Measurements from ENCODE around the gene ARHGAP26. TPM values are rescaled to one million over a fixed set of nuclear protein-coding genes. Genes with fewer than 3 reads are reported as not detected.
"Not testable (repeated sequence)": the region's sequence is repeated elsewhere in the genome, so short reads cannot be mapped to it uniquely, and the experiment has no call there.

ARHGAP26 gene
- total RNA-seq, 1 donor from 2014 or later = 15.1 TPM

DNA sequence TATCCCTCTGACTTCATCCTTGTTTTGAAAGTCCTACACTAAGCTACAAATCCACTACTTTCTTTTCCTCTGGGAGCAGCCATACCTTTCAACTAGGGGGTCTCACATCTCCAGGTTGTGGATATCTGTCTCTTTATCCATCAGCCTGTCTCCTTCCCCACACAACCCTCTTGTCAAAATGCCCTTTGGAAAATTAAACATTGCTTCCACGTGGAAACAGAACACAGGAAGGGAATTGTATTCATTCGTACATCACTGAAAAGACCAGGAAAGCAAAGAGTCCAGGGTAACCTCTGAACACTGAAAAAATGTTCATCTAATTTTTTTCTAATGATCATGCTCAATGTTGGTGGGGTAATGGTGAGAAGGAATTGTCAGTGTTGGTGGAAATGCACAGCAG lies 429.7 kb downstream of the ARHGAP26 start:
- DNase-seq (ENCODE audit: low spot score) = no peak
- no peaks in the 10 kb centered on the region for H3K27me3 Mint-ChIP-seq (ENCODE audit: low read depth)
- H3K27ac Mint-ChIP-seq = no peak overlapping the region
- H3K36me3 Mint-ChIP-seq (ENCODE audit: low read depth) = peaks cover 38% of the 10 kb centered on the region
- H3K4me1 Mint-ChIP-seq (ENCODE audit: low read depth) = peaks cover 16% of the 10 kb centered on the region
- H3K4me3 Mint-ChIP-seq (ENCODE audit: low read depth) = no peak overlapping the region
- H3K9me3 Mint-ChIP-seq = peaks cover 22% of the 10 kb centered on the region
- intact Hi-C loops (cut with micrococcal nuclease) = no loop called here

DNA sequence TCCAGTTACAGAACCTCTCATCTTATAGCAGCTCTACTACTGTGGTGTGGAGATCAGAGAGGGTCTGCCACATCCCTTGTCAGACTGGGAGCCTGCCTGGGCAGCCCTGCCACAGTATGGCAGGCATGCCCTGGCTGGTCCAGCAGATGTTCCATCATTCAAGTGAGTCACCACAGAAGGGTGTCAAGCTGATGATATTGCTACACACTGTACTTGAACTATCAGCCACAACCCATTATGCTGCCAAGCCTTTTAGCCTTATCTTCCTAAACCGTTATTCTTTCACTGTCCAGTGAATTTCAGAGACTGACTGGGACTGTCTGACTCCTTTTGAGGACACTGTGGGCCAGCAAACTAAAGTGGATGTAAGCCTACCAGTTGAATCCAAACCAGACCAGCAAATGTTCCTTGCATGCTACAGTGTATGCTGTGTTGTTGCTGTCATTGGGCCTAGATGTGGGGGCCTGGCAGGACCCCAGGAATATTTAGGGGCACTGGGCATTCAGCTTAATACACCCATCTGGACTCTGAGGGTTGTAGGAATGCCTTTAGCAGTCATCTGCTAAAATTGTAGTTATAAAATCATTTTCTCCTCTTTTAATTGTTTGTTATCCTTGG lies 430.7 kb downstream of the ARHGAP26 start:
- no peaks in the 10 kb centered on the region for H3K27me3 Mint-ChIP-seq (ENCODE audit: low read depth)
- peaks cover 22% of the 10 kb centered on the region for H3K9me3 Mint-ChIP-seq
- intact Hi-C loops (cut with micrococcal nuclease) = no loop called here
- H3K36me3 Mint-ChIP-seq (ENCODE audit: low read depth) = peaks cover 38% of the 10 kb centered on the region
- peaks cover 18% of the 10 kb centered on the region for H3K4me1 Mint-ChIP-seq (ENCODE audit: low read depth)
- no peak overlapping the region for H3K27ac Mint-ChIP-seq
- H3K4me3 Mint-ChIP-seq (ENCODE audit: low read depth) = no peak overlapping the region
- DNase-seq (ENCODE audit: low spot score) = no peak

DNA sequence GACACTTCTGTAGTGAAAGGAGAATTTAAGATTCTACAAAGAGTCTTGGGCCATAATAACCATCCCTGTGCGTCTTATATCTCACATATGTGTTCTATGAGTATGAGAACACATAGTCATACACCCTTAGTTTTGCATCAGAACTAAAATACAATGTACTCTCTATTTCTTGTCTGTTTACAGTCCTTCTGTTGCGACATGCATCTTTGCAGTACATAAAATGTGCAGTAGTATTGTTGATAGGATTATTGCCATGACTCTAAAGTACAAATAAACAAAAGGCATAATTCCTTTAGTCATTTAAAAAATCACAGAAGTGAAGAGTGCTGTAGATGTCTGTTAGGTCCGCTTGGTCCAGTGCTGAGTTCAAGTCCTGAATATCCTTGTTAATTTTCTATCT lies 431.4 kb downstream of the ARHGAP26 start:
- Mint-ChIP-seq H3K9me3 (peaks cover 22% of the 10 kb centered on the region), H3K27me3 (ENCODE audit: low read depth) (no peaks in the 10 kb centered on the region), H3K4me1 (ENCODE audit: low read depth) (peaks cover 25% of the 10 kb centered on the region), H3K27ac (no peak overlapping the region), H3K4me3 (ENCODE audit: low read depth) (no peak overlapping the region), H3K36me3 (ENCODE audit: low read depth) (peaks cover 36% of the 10 kb centered on the region)
- no peak for DNase-seq (ENCODE audit: low spot score)
- intact Hi-C loops (cut with micrococcal nuclease) = no loop called here

DNA sequence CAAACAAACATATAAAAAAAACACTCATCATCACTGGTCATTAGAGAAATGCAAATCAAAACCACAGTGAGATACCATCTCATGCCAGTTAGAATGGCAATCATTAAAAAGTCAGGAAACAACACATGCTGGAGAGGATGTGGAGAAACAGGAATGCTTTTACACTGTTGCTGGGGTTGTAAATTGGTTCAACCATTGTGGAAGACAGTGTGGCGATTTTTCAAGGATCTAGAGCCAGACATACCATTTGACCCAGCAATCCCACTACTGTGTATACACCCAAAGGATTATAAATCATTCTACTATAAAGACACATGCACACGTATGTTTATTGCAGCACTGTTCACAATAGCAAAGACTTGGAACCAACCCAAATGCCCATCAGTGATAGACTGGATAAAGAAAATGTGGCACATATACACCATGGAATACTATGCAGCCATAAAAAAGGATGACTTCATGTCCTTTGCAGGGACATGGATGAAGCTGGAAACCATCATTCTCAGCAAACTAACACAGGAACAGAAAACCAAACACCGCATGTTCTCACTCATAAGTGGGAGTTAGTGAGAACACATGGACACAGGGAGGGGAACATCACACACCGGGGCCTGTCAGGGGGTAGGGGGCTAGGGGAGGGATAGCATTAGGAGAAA lies 433.3 kb downstream of the ARHGAP26 start:
- H3K27me3 Mint-ChIP-seq (ENCODE audit: low read depth); intact Hi-C loops (cut with micrococcal nuclease); H3K4me3 Mint-ChIP-seq (ENCODE audit: low read depth): not testable (repeated sequence)

DNA sequence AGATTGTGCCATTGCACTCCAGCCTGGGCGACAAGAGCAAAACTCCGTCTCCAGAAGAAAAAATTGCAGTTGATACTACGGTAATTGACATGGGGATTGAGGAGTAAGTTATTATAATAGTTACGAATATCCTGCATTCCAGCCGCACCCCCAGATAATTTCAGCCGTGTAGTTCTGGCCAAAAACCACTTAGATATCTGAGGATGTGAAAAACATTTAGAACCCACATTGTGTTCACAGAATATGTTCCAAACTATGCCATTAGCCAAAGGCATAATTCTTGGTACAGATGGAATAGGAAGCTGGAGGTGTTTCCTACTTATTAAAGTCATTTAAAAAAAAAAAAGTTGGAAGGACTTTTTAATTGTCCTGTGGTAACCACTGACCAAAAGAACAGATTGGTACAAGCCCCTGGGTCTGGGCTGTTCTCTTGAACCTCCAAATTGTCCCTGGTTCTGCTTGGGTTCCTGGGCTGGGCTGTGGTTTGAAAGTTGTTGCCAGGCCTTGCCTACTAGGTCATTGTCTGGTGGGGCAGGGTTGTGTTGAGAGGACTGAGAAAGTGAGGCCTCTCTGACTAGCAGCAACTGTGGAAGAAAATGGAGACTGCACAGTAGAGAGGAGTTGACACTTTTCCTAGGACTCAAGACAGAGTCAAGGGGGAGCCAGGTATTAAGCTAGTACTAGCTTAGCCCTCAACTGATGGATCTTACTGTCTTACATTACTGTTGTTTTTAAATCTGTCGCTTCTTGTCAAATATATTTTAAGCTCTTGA lies 434.5 kb downstream of the ARHGAP26 start:
- Mint-ChIP-seq H3K36me3 (ENCODE audit: low read depth) (peaks cover 28% of the 10 kb centered on the region), H3K27me3 (ENCODE audit: low read depth) (no peaks in the 10 kb centered on the region), H3K9me3 (peaks cover 7% of the 10 kb centered on the region), H3K27ac (no peak overlapping the region), H3K4me1 (ENCODE audit: low read depth) (peaks cover 29% of the 10 kb centered on the region), H3K4me3 (ENCODE audit: low read depth) (no peak overlapping the region)
- no peak for DNase-seq (ENCODE audit: low spot score)
- intact Hi-C loops (cut with micrococcal nuclease) = no loop called here

More for the DNA sequence above, 433.3 kb downstream of the ARHGAP26 start:
- not testable (repeated sequence) for H3K9me3 Mint-ChIP-seq; H3K27ac Mint-ChIP-seq; DNase-seq (ENCODE audit: low spot score)
- Mint-ChIP-seq H3K4me1 (ENCODE audit: low read depth) (peaks cover 29% of the 10 kb centered on the region), H3K36me3 (ENCODE audit: low read depth) (peaks cover 28% of the 10 kb centered on the region)

DNA sequence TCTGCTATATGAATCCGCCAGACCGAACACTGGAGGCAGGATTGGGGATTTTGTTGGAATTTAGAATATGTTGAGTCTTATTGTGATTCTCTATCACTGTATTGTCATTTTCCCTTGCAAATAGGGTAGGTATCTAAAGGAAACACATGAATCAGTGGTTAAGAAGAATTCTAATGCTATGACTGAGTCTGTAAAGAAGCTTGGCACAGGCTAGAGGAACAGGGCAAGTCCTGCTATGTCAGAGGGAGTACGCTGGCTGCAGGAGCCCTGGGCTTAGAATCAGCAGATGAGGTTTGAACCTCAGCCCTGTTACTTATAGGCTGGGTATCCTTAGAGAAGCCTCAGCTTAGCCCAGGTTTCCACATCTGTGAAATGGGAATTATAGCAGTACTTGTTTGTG lies 435.2 kb downstream of the ARHGAP26 start:
- no peaks in the 10 kb centered on the region for H3K27me3 Mint-ChIP-seq (ENCODE audit: low read depth)
- no peak overlapping the region for H3K4me3 Mint-ChIP-seq (ENCODE audit: low read depth)
- no peak overlapping the region for H3K27ac Mint-ChIP-seq
- peaks cover 27% of the 10 kb centered on the region for H3K4me1 Mint-ChIP-seq (ENCODE audit: low read depth)
- peaks cover 7% of the 10 kb centered on the region for H3K9me3 Mint-ChIP-seq
- no peak for DNase-seq (ENCODE audit: low spot score)
- intact Hi-C loops (cut with micrococcal nuclease) = no loop called here
- peaks cover 31% of the 10 kb centered on the region for H3K36me3 Mint-ChIP-seq (ENCODE audit: low read depth)

DNA sequence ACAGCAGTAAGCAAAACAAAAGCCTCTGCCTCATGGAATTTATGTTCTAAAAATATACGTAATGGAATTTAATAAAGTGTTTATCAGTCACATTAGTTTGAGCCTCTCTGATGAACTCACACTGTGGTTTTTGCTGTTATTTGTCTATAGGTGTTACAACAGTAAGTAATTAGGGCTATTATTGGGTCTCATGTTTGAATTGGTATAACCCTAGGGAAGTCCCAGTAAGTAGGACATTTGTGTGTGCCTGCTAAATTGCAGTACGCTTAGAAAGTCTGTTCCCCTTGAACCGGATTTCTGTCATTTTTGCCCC lies 435.7 kb downstream of the ARHGAP26 start:
- H3K9me3 Mint-ChIP-seq = peaks cover 7% of the 10 kb centered on the region
- no peaks in the 10 kb centered on the region for H3K27me3 Mint-ChIP-seq (ENCODE audit: low read depth)
- peaks cover 31% of the 10 kb centered on the region for H3K36me3 Mint-ChIP-seq (ENCODE audit: low read depth)
- DNase-seq (ENCODE audit: low spot score) = no peak
- H3K4me3 Mint-ChIP-seq (ENCODE audit: low read depth) = no peak overlapping the region
- no peak overlapping the region for H3K27ac Mint-ChIP-seq
- peaks cover 26% of the 10 kb centered on the region for H3K4me1 Mint-ChIP-seq (ENCODE audit: low read depth)
- intact Hi-C loops (cut with micrococcal nuclease) = no loop called here

DNA sequence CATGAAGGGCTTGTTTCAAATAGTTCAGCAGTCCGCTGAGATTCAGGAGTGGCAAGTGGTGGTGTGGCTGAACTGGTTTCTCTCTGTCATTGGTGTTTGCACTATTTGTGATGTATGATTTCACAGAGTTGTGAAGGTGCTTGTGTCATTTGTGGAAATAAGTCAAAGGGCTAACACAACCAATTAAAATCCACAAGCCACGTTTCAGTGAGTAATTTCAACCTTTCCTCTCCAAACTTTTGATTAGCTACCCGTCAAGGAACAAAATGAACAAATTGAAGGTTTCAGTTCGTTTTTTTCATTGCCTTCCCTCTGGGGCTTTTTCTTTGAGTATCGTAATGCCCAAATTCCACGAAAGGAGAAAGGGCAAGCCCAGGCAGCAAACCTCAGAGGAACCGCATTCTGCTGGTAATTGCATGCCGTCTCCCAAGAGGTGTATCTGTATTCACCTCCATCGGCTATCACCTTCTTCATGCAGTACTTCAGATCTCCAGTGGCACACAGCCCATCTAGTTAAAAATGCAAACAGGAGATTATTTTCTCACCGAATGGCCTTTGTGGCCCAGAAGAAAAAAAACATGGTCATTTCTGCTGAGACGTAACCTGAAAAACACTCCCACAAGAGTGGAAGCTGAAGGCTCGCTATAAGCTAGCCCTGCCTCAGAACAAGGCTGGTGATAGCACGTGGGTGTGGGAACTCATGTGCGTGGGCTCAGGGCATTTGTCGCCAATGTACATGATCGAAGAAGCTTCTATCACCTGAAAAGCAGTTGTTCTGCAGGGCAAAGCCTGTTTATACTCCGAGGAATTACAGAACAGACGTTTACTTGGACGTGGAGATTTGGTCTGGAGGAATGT lies 436.2 kb downstream of the ARHGAP26 start:
- Mint-ChIP-seq H3K4me1 (ENCODE audit: low read depth) (peaks cover 26% of the 10 kb centered on the region), H3K36me3 (ENCODE audit: low read depth) (peaks cover 28% of the 10 kb centered on the region), H3K9me3 (peaks cover 7% of the 10 kb centered on the region), H3K4me3 (ENCODE audit: low read depth) (no peak overlapping the region), H3K27ac (peak overlapping the region; percentile 4), H3K27me3 (ENCODE audit: low read depth) (no peaks in the 10 kb centered on the region)
- intact Hi-C loops (cut with micrococcal nuclease) = no loop called here
- DNase-seq (ENCODE audit: low spot score) = no peak

DNA sequence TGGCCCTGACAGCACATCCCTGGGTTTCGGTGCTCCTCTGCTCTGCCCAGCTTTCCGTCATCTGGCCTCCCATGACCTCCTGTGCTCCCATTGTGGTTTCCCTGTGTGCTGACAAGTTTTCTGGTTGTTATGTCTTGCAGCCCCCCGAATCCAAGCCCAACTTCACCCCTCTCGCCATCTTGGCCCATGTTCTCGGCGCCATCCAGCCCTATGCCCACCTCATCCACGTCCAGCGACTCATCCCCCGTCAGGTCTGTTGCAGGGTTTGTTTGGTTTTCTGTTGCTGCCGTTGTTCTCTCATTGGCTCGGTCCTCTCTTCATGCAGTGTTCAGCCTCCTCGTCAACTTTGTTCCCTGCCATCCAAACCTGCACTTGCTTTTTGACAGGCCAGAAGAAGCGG lies 436.9 kb downstream of the ARHGAP26 start:
- peaks cover 24% of the 10 kb centered on the region for H3K36me3 Mint-ChIP-seq (ENCODE audit: low read depth)
- peaks cover 6% of the 10 kb centered on the region for H3K9me3 Mint-ChIP-seq
- H3K27me3 Mint-ChIP-seq (ENCODE audit: low read depth) = no peaks in the 10 kb centered on the region
- H3K27ac Mint-ChIP-seq = no peak overlapping the region
- H3K4me3 Mint-ChIP-seq (ENCODE audit: low read depth) = no peak overlapping the region
- DNase-seq (ENCODE audit: low spot score) = no peak
- H3K4me1 Mint-ChIP-seq (ENCODE audit: low read depth) = peaks cover 26% of the 10 kb centered on the region
- intact Hi-C loops (cut with micrococcal nuclease) = no loop called here

DNA sequence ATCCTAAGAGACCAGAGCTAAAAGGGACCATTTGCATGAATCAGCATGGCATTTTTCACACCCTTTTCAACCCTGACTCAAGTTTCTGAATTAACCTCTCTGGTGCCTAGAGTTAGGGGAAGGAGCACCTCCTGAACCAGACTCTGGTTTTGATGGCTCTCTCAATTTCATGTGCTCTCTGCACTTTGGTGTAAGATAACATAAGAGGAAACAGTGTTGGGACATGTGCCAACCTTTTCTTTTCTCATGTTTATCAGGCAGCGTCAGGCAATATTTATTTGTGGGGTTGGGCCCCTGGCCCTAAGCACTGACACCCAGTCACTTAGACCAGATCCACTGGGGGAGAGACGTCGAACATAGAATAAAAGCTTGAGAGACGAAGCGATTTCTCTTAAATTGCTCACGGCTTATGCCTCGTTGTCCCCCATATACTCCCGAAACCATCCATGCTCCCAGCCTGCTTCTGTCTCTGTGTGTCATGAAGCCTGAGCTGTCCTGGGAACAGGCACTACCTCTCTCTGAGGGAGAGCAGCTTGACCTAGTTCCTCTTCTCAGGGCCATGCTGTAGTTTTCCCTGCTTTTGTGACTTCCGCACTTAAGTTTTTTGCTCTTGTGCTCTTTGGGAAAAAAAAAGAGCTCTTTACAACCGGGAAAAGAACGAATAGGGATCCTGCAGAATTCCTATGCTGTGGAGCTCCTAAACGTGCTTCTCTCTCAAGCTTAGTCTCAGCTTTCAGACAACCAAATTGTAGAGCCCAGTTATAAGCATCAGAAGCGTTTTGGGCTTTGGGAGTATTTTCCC lies 437.6 kb downstream of the ARHGAP26 start:
- H3K27ac Mint-ChIP-seq = no peak overlapping the region
- H3K27me3 Mint-ChIP-seq (ENCODE audit: low read depth) = no peaks in the 10 kb centered on the region
- intact Hi-C loops (cut with micrococcal nuclease) = no loop called here
- H3K4me1 Mint-ChIP-seq (ENCODE audit: low read depth) = peaks cover 26% of the 10 kb centered on the region
- H3K4me3 Mint-ChIP-seq (ENCODE audit: low read depth) = no peak overlapping the region
- H3K36me3 Mint-ChIP-seq (ENCODE audit: low read depth) = peaks cover 17% of the 10 kb centered on the region
- DNase-seq (ENCODE audit: low spot score) = no peak
- H3K9me3 Mint-ChIP-seq = no peaks in the 10 kb centered on the region

DNA sequence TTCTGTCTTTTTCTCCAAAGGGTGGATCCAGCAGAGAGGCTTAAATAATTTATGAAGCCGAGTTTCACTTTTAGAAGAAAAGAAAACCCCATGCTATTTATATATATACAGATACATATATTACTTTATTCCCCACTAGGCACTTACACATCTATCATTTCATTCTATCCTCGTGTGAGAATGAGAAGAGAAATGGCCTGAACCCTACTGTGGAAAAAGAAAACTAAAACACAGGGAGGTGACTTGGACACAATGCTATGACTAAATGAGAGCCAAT lies 438.1 kb downstream of the ARHGAP26 start:
- Mint-ChIP-seq H3K9me3 (no peaks in the 10 kb centered on the region), H3K27ac (no peak overlapping the region), H3K27me3 (ENCODE audit: low read depth) (no peaks in the 10 kb centered on the region), H3K36me3 (ENCODE audit: low read depth) (peaks cover 11% of the 10 kb centered on the region), H3K4me1 (ENCODE audit: low read depth) (peaks cover 28% of the 10 kb centered on the region), H3K4me3 (ENCODE audit: low read depth) (no peak overlapping the region)
- DNase-seq (ENCODE audit: low spot score) = no peak
- intact Hi-C loops (cut with micrococcal nuclease) = no loop called here

DNA sequence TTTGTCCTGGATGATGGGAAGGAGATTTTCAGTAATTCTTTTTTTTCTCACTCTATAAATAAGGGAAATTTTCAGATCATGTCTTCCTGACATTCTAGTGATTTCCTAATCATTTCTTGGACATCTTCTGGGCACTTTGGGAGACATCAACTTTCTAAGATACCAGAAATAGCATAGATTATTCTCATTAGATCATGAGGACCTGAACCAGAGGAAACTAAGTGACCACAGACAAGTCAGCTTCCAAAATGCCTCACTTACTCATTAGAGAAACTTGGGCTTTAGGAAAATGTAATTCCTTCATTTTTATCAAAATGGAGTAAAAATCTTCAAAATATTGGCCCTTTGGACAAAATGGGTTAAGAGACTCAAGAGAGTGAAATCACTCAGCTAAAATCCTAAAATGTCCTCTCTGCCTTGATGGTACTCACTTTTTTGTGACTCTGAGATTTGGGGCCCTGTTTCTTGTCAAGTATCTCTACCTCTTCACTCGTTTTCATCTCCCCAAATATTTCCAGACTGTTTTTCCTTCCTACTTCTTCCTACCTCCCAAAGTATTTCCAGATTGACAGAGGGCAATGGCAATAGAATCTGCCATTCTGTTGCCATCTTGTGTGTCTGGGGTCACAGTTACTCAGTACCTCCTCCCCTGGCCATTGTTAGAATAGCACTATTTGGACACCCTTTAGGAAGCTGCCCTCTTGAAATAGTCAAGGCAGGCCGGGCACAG lies 438.8 kb downstream of the ARHGAP26 start:
- peaks cover 11% of the 10 kb centered on the region for H3K36me3 Mint-ChIP-seq (ENCODE audit: low read depth)
- DNase-seq (ENCODE audit: low spot score) = no peak
- H3K27me3 Mint-ChIP-seq (ENCODE audit: low read depth) = no peaks in the 10 kb centered on the region
- no peak overlapping the region for H3K27ac Mint-ChIP-seq
- intact Hi-C loops (cut with micrococcal nuclease) = no loop called here
- peaks cover 35% of the 10 kb centered on the region for H3K4me1 Mint-ChIP-seq (ENCODE audit: low read depth)
- no peaks in the 10 kb centered on the region for H3K9me3 Mint-ChIP-seq
- no peak overlapping the region for H3K4me3 Mint-ChIP-seq (ENCODE audit: low read depth)

Data from activated T-helper 2 cell treated with anti-CD3 and anti-CD28 coated beads, Interferon-gamma antibody, Interleukin-2, Interleukin-4, amounts not matched to agents 10 μg/mL and 5 μg/mL and 100 μg/mL, durations not matched to agents 14 hours and 24 hours and 36 hours (primary cell).